GM19238 (cell line): ENCODE data around the gene ZBTB18.
"Not testable (repeated sequence)": the region's sequence is repeated elsewhere in the genome, so short reads cannot be mapped to it uniquely, and the experiment has no call there.

Experiments used
- DNase-seq: peaks from one replicate; pipeline ENCODE4 v3.0.0; 2011; ENCODE audit warnings: low spot score; ENCODE audit not compliant: insufficient read length

Gene ZBTB18

DNA sequence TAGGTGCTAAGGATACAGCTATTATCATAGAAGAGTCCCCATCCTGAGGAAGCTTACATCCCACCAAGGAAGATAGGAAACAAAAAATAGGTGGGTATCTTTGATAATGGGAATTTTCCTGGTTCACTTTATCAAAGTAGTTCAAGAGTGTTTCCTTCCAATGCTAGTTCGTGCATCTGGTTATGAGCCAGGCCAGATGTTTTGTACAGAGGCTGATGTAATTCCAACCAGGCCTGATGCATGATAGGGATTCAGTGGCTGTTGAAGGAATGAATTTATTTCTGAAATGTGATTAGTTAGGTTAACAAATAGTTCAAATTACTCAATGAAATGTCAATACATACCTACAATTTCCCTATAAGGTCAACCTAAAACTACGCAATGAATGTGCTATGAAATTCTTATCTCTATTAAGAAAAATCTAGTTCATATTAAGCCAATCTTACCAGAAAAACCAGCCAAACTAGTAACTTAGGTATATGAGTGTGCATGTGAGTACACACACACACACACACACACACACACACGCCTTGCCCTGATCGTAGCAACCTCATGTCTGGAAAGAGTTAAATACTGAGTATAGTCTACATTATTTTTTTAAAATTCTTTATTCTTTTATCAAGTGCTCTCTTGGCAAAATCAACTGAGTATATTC is 9.5 kb upstream of the ZBTB18 start:
- DNase-seq: no peak

DNA sequence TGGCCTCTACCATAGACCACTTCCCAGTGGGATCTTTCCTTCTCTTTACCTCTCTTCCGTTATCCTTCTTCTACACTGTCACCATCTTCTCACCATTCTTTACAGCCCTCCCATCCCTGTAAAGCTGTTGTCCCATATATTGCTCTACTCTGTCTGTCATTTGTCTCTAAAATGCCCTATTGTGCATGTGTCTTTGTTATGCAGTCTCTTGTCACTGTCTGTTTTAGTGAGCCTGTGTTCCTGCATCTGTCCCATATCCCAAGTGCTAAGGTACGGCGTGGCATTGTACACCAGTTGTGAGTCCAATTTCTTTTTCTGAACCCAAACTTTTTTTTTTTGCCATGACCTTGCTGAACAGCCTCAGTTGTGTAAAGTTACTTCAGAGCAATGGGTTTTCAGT is 8.8 kb upstream of the ZBTB18 start:
- no peak for DNase-seq

DNA sequence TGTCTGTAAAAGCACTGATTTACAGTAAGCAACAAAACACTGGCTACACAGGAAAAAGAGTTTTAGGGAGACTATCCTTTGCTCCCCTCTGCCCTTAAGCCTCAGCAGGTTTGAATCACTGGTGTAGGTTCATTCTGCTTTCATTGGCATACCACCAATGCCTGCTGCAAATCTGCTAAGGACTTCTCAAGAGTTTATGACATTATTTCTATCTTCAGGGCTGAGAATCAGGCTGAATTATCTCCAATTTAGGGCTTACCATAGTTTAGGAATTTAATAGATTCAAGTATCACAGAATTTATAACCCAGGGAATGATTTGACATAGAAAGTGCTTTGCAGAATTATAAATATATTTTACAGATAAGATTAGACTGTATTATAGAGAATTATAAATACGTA is 6.7 kb upstream of the ZBTB18 start:
- no peak for DNase-seq

DNA sequence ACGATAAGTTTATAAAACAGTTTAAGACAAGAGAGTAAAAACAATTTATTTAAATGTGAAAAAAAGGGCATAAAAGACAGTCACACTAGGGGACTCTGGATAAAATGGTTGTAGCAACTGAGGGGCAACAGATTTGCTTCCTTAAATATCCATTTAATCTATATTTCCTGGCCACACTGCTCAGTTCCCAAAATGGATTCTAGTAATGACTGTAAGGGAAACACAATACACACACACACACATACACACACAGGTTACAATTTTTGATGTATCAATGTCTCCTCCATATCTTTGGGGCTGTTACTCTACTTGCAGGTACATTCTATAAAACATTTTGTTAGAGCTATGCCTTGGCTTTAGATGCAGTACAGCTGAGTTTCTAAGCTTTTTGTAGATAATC is 4.8 kb upstream of the ZBTB18 start:
- DNase-seq: not testable (repeated sequence)

DNA sequence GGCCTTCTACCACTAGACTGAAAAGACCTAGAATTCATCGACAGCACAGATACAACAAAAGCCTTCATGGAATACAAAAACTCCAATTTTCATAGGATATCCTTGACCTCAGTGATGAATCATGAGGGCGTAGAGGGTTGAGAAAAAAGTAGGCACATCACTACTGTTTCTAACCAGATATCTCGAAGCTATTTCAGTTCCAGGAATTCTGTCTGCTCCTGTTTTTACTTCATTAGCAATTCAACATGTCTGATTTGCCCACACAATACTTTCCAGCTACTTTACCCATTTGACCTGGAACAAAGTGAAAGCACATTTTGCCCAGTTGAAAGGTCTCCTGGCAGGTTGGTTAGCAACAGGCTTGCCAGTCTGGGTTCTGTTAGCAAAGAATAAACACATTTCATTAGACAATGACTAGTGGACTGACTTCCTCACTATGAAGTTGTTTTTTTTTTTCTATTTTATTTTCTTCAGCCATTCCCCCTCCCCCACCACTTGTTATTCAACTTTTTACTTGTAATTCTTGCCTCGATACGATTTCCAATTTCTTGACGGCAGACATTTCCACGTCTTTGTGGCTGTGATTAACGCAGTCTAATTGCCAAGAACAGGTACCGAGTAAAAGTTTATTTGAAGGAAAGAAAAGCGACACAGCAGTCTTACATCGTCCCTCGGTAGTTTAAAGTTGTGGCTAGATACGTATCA is 4.0 kb upstream of the ZBTB18 start:
- DNase-seq: no peak

DNA sequence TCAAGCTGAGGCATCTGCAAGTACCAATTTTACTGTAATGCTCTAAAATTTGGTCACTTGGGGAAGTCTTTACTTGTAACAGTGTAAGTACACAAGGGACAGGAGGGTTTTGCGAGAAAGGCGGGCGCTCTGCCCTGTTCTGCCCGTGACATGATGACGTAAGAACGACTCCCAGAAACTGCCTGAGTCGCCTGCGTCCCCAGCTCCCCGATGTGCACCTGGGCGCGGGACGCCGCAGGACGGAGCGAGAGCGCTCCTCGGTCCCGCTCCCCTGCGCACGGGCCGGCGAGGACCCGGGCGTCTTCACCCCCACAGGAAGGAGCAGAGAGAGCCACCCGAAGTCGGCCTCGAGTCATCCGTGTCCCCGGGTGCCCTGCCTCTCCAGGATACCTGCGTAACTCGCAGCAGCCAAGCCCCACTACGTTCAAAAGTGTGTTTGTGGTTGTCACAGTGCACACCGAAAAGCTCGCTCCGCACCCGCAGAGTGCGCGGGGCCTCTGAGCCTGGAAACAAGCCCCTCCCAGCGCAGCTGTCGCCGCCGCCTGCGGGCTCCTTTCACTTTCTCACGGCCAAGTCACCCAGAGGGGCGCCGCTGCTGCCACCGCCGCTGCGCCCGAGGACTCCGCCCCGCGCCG is 3.3 kb upstream of the ZBTB18 start:
- DNase-seq: peak; percentile 28

DNA sequence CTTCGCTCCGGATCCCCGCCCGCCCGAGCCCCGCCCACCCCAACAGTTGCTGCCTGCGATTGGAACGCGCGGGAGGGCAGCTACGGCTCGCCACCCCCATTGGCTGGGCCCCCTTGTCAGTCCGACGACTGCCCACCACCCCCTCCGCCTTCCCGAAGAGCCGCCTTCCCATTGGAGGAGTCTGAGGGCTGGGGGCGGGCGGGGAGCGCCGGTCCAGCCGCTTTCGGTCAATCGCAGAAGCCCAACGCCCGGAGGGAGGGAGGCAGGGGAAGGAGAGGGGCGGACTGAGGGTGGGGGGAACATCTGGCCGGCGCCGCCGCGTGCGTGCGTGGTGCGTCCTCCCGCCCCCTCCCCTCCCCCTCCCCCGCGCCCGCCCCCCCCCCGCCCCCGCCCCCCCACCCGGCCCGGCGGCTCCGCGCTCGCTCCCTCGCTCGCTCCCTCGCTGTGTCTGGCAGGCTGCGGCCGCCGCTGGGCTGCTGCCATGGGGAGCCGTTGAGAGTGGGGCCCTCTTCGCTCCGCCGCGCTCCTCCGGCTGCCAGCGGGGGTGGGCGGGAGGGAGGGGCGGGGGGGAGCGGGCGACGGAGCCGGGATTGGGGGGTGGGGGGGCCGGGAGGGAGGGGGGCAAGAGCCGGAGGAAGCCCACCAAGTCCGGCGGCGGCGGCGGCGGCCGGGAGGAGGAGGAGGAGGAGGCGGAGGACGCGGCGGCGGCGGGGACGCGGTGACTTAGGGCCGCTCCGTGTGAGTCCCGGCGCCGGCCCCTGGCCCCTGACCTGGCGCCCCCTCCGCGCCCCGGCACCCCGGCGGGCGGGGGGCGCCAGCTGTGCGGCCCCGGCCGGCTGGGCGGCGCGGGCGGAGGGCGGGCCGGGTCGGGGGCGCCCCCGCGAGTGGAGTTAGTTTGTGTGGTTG is 2.6 kb upstream of the ZBTB18 start:
- peak; percentile 95 for DNase-seq

DNA sequence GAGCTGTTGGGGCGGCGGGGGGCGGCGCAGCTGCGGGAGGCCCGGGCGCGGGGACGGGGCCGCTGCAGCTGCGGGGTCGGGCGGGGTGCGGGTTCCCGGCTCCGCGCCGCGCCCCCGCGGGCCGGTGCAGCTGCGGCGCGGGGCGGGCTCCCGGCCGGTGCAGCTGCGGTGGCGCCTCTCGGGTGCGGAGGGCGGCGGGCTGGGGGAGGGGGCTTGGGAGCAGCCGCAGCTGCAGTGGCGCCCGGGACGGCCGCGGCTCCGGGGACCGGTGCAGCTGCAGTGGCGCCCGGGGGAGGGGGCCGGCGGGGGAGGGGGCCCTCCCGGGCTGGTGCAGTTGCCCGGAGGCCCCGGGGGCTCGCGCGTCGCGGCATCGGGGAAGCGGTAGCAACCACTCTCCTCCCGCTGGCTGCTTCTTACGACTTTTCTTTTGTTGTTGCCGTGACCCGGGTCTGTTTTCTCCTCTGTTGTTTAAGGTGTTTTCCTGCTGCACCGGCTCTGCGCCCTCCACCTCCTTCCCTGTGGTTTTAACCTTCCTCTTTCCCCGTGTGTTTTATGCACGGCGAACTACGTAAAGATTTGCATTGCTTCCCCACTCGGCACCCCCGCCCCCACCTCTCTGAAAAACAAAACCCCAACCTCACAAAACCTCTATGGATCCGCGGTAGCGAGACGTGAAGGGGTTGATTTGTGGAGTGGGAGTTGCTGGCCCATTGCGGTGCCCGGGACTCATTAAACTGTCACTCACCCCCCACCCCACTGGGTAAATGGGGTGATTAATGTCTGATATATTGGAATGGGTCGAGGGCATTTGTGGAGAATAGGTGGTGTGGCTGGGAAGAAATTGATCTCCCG is 1.7 kb upstream of the ZBTB18 start:
- DNase-seq: peak; percentile 30

DNA sequence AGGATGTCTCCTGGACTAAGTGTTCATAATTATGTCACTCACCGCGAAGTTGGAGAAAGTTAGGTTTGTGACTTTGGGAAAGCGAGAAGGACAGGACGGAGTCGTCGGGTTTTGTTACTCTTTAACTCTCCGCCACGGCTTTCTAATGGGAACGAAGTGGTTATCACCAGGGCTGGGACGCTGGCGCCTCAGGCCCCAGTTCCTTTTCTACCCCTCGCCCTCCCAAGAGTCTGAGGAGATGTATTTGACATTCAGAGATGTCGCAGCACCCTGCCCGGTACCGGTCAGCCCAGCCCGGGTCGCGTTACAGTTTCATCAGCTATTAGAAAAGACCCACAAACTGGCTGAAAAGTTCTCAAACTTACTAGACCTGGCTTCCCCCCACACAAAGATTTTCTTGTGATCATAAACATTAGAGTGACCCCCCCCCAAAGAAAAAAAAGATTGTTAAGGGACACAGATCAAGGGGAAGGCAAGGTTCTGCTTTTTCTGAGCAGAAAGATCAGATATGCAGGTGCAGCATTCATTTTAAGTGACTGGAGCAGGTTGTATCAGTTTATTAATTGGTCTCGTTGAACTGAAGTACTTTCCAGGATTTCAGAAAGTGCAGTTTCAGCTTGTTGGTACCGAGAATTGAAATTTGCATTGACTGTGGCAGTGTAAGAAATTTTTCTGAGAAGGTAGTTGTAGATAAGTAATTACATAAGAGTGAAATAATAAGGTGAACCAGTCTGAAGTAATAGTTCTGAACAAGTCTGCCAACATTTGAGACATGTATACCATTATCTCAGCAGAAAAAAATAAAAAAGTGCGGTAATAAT is 859 bp upstream of the ZBTB18 start:
- DNase-seq: no peak

DNA sequence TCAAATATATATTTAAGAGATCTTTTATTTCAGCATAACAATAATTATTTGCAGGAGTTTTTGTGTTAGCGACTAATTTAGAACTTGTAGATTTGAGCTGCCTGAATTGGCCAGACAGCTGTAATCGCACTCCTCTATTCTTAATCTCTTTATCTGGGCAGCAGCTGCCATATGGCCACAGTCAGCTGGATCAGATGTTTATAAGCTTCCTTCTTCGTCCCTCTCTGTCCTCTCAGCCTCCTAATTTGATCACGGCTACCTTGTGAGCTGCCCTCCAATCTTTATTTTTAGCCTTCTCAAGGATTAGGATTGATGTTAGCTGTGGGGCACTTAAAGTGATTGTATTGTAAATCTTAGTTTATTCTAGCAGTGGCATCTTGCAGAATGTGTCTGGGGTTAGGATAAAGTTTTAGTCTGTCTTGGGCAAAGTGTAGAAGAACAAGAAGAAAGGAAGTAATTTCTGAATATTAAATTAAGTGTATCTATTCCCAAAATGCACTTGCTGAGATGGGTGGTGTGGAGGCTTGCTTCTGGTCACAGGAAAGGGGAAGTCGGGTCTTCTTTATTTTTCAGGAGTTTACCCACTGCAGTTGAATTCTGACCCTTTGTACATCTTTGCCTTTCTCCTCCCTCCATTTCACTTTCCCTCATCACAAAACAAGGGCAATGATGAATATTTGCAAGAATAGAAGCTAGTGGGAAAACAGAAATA is 1.1 kb downstream of the ZBTB18 start:
- DNase-seq: no peak

DNA sequence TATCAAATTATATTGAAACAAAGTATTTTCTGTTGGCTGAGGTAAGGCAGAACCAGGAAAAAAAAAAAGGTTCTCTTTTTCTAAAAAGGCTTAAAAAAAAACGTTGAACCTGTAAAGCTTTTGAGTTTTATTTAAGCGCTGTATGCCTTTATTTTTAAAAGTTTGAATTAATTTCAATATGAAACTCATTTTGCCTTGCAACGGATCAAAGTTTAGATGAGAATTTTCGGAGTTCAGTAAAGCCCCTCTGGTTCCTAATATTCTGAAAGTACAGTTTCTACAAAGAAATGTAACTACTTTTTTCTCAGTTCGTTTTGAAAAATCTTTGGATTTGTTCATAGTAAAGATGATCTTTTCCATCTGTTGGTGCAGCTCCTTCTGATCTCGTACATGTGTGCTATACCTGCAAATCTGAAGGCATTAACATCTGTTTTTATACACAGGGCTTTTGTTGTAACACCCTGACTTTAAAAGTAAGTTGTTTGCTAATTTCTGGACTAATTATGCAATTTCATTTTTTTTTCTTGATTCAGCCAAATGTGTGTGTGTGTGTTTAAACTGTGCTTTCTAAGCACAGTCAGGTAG is 1.7 kb downstream of the ZBTB18 start:
- DNase-seq: no peak

DNA sequence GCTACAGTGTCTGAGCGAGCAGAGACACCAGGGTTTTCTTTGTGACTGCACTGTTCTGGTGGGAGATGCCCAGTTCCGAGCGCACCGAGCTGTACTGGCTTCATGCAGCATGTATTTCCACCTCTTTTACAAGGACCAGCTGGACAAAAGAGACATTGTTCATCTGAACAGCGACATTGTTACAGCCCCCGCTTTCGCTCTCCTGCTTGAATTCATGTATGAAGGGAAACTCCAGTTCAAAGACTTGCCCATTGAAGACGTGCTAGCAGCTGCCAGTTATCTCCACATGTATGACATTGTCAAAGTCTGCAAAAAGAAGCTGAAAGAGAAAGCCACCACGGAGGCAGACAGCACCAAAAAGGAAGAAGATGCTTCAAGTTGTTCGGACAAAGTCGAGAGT is 2.7 kb downstream of the ZBTB18 start:
- no peak for DNase-seq

DNA sequence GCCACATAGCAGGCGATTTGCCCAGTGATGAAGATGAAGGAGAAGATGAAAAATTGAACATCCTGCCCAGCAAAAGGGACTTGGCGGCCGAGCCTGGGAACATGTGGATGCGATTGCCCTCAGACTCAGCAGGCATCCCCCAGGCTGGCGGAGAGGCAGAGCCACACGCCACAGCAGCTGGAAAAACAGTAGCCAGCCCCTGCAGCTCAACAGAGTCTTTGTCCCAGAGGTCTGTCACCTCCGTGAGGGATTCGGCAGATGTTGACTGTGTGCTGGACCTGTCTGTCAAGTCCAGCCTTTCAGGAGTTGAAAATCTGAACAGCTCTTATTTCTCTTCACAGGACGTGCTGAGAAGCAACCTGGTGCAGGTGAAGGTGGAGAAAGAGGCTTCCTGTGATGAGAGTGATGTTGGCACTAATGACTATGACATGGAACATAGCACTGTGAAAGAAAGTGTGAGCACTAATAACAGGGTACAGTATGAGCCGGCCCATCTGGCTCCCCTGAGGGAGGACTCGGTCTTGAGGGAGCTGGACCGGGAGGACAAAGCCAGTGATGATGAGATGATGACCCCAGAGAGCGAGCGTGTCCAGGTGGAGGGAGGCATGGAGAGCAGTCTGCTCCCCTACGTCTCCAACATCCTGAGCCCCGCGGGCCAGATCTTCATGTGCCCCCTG is 3.3 kb downstream of the ZBTB18 start:
- DNase-seq: no peak

DNA sequence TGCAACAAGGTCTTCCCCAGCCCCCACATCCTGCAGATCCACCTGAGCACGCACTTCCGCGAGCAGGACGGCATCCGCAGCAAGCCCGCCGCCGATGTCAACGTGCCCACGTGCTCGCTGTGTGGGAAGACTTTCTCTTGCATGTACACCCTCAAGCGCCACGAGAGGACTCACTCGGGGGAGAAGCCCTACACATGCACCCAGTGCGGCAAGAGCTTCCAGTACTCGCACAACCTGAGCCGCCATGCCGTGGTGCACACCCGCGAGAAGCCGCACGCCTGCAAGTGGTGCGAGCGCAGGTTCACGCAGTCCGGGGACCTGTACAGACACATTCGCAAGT is 3.8 kb downstream of the ZBTB18 start:
- DNase-seq: no peak

DNA sequence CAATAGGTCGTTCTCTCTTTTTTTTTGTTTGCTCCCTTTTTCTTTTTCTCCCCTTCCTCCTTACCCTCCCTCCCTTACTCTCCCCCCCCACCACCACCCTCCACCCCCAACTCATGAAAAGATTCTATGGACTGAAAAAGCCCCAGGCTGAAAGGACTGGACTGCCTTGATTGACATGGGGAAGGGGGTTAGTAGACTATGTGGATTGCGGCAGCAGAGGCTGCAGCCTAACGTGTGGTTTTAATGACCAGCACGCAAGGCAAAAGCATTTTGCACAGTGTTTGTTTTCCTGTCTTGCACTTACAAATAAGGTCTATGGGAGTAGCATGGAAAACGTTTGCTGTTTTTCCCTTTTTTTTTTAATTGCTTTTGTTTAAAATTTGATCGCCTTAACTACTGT is 5.5 kb downstream of the ZBTB18 start:
- DNase-seq: no peak

DNA sequence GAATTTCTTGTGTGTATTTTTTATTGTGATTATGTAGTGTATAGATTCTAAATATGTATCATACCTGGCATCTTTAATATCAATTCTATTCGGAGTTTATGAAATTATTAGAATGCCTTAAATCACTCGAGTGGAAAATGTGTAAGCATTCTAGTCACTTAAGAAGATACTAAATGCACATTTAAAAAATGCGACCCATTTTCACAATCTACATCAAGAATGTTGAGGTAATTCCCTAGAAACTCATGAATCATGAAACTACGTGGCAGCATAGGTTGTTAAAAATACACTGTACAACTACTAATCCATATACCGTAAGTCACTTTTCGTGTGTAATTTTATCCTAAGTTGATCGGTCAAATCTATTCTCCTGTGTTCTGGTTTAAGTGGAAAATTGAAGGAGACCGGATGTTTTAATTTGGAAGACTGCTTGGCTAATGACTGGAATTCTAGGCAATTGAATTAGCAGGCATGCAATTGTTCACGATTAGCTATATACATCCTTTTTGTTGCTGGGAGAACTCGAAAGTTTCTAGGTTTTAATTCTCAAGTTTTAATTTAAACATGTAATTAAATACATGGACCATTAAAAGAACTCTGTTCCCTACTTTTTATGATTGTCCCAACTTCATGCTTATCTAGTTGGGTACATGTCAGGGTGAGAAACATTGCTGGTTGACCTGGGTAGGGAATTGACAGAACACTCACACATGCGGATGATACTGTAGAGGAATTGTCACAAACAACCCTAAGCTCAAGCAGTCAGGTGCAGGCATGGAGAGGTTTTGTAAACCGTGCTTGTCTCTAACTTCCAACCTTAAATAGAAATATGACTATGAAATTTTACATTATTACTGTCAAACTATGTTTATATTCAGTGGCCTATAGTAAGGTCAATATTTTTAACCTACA is 6.6 kb downstream of the ZBTB18 start:
- no peak for DNase-seq

DNA sequence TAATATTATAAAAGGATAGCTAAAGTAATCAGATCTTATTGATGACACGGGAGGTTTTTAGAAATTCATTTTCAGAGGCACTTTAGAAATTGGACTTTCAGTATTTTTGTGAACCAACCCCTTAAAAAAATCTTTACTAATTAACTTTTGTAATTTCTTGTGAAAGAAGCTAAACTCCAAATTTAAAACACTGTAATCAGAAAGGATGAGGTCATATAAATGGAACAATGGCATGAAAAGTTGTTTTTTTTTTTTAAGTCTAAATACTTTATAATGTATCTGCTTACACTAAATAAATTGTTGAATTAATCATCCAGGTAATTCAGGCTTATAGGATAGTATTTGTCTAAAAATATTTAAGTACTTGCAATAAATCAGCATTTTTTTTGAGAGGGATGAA is 9.0 kb downstream of the ZBTB18 start:
- no peak for DNase-seq

DNA sequence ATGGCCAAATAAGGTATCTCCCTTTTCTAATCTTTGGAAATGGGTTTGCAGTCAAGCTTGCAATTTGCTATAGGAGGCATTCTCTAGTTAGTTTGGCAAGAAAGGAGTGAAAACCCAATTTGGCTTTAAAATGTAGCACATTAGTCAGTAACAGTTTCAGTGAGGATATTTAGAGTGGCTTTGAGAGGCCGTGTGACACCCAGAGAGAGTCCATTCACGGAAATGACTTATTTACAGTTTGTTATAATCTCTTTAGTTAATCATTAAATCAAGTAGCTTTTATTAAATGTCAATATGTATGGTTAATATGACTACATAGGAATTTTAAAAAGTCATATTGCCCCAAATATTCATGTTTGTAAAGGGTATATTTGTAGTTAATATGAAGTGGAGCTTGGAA is 9.6 kb downstream of the ZBTB18 start:
- DNase-seq: no peak
